Measurements from ENCODE around the gene GSDME.

The GSDME gene

GRCh38 chr7:24670782-24671181, 86.5 kb downstream of the GSDME start:
- Histone ChIP-seq H3K4me3 (replicated peaks; ENCODE audit: insufficient read depth, low read length) (no peak overlapping the region), H3K27ac (replicated peaks) (no peak overlapping the region), H3K27me3 (ENCODE audit: insufficient read depth, poor library complexity, severe bottlenecking) (no peaks in the 10 kb centered on the region)
- TF ChIP-seq SPI1 (IDR thresholded peaks at IDR 0.05; ENCODE audit: borderline replicate concordance, low read depth) (no peak), GABPA (IDR thresholded peaks at IDR 0.05; ENCODE audit: low read depth) (no peak), REST (IDR thresholded peaks at IDR 0.05; ENCODE audit: insufficient replicate concordance, low read depth) (no peak), POLR2AphosphoS5 (IDR thresholded peaks at IDR 0.05; ENCODE audit: low read depth) (no peak), CTCF (IDR thresholded peaks at IDR 0.05; ENCODE audit: insufficient read depth, low read length) (no peak)
- DNase-seq (ENCODE audit: low read depth in 1 of 2, low spot score in 1 of 2) = no peak

GRCh38 chr7:24669971-24670591, 87.2 kb downstream of the GSDME start:
- Histone ChIP-seq H3K4me3 (replicated peaks; ENCODE audit: insufficient read depth, low read length) (no peak overlapping the region), H3K27me3 (ENCODE audit: insufficient read depth, poor library complexity, severe bottlenecking) (no peaks in the 10 kb centered on the region), H3K27ac (replicated peaks) (no peak overlapping the region)
- TF ChIP-seq CTCF (IDR thresholded peaks at IDR 0.05; ENCODE audit: insufficient read depth, low read length) (no peak), REST (IDR thresholded peaks at IDR 0.05; ENCODE audit: insufficient replicate concordance, low read depth) (no peak), SPI1 (IDR thresholded peaks at IDR 0.05; ENCODE audit: borderline replicate concordance, low read depth) (no peak), GABPA (IDR thresholded peaks at IDR 0.05; ENCODE audit: low read depth) (no peak), POLR2AphosphoS5 (IDR thresholded peaks at IDR 0.05; ENCODE audit: low read depth) (no peak)
- no peak for DNase-seq (ENCODE audit: low read depth in 1 of 2, low spot score in 1 of 2)

- Histone ChIP-seq H3K27ac (replicated peaks) (no peak overlapping the region), H3K27me3 (ENCODE audit: insufficient read depth, poor library complexity, severe bottlenecking) (no peaks in the 10 kb centered on the region), H3K4me3 (replicated peaks; ENCODE audit: insufficient read depth, low read length) (no peak overlapping the region)
- DNase-seq (ENCODE audit: low read depth in 1 of 2, low spot score in 1 of 2) = no peak
- no peak for TF ChIP-seq SPI1 (IDR thresholded peaks at IDR 0.05; ENCODE audit: borderline replicate concordance, low read depth)
- no peak for TF ChIP-seq POLR2AphosphoS5 (IDR thresholded peaks at IDR 0.05; ENCODE audit: low read depth)
- TF ChIP-seq REST (IDR thresholded peaks at IDR 0.05; ENCODE audit: insufficient replicate concordance, low read depth) = no peak
- TF ChIP-seq GABPA (IDR thresholded peaks at IDR 0.05; ENCODE audit: low read depth) = no peak
- TF ChIP-seq CTCF (IDR thresholded peaks at IDR 0.05; ENCODE audit: insufficient read depth, low read length) = no peak
Measured at GRCh38 chr7:24668927-24669635, 88.2 kb downstream of the GSDME start.

Measured in HL-60 (cell line).